ENCODE measurements around the gene NMUR1.

NMUR1 gene

DNA sequence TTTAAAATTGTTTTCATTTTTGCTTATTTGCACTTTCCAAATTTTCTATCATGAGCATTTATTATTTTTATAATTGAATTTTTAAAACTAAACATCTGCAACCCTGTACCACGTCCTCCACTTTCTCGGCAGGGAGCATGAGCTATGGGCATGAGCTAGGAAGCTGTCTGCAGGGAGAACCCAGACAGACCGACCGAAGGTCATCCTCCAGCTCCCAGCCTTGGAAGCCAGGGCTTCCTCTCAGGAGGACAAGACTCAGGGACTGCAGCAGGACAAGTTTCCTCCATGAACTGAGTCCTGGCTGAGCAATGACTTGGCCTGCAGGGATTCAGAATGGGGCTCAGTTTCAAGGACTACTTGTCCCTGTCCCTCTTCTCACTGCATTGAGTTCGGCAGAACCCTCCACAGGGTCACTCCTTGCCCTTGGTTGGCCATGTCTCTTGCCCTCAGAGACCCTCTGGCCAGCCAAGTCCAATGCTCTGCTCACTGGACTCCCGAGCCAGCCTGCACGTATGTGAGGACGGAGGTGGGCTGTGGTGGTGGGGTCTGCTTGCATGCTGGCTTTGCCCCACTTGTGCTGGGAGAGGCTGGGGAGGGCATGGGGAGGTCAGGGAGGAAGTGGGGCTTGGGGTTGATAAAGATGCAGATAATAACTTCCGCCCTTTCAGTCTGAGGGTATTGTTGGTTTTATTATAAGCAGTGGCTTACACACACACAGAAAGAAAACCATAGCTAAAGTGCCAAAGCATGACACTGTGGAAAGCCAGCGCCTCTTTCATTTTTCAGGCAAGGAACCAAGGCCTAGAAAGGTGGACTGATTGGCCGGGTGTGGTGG lies 6.6 kb downstream of the NMUR1 start:
- H3K4me3 ChIP-seq (ENCODE audit: low read length) = no peak overlapping the region

DNA sequence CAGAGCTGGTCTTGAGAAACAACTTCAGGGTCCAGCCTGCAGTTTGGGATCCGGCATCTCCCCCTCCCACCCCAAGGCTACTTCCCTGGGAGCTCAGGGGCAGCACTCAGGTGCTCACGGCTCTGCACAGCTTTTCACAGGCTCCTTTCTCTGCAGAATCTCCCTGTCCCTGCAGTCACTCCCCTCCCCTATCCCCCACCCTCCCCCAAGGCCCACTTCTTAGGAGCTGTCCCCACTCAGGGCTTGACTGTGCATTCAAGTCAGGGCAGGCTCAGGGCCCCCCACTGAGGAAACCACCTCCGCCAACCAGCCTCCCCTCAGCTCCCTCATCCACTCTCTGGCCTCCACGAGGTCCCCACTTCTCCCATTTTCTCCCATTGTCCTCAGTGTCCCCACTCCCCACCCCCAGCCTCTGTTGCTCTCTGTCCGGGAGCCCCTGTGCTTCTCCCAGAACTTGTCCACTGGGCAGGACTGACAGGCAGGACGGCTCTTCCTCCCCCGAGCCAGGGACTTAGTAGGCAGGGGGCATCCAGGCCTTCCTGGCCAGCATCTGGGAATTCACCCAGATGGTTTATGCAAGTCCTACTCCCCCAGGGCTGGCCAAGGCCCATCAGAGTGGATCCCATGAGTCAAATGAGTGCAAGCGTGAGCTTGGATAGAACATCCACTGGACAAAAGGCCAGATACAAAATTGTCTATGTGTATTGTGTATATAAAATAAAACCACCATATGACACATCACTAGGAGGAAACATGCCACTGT lies 7.6 kb downstream of the NMUR1 start:
- peak; percentile 58 for DNase-seq (ENCODE audit: low read depth)
- TF ChIP-seq, protein P1, sequence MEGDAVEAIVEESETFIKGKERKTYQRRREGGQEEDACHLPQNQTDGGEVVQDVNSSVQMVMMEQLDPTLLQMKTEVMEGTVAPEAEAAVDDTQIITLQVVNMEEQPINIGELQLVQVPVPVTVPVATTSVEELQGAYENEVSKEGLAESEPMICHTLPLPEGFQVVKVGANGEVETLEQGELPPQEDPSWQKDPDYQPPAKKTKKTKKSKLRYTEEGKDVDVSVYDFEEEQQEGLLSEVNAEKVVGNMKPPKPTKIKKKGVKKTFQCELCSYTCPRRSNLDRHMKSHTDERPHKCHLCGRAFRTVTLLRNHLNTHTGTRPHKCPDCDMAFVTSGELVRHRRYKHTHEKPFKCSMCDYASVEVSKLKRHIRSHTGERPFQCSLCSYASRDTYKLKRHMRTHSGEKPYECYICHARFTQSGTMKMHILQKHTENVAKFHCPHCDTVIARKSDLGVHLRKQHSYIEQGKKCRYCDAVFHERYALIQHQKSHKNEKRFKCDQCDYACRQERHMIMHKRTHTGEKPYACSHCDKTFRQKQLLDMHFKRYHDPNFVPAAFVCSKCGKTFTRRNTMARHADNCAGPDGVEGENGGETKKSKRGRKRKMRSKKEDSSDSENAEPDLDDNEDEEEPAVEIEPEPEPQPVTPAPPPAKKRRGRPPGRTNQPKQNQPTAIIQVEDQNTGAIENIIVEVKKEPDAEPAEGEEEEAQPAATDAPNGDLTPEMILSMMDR (conservative IDR thresholded peaks at IDR 0.05; ENCODE audit: low read length) = no peak
- no peak overlapping the region for H3K4me3 ChIP-seq (ENCODE audit: low read length)

More for the DNA sequence above, 6.6 kb downstream of the NMUR1 start:
- TF ChIP-seq, protein P1 (conservative IDR thresholded peaks at IDR 0.05; ENCODE audit: low read length) = no peak
- DNase-seq (ENCODE audit: low read depth) = no peak

DNA sequence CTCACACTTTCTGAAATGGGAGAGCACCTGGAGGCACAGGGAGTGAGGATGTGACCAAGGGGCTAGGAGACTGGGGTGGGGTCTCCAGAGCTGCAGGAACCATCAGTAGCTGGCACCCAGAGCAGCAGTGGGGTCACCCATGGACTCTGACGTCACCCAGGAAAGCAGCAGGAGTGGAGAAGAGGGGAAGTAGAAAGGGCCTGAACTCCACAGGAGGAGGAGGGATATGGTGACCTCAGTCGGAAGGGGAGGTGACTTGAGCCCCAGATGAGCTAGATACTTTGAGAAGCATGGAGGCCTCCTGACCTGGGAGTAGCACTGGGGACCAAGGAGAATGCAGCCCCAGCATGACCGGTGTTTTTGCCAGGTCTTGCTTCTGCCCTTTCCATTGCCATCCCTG lies 8.8 kb downstream of the NMUR1 start:
- no peak for DNase-seq (ENCODE audit: low read depth)
- TF ChIP-seq, protein P1 (conservative IDR thresholded peaks at IDR 0.05; ENCODE audit: low read length) = no peak
- H3K4me3 ChIP-seq (ENCODE audit: low read length) = no peak overlapping the region

DNA sequence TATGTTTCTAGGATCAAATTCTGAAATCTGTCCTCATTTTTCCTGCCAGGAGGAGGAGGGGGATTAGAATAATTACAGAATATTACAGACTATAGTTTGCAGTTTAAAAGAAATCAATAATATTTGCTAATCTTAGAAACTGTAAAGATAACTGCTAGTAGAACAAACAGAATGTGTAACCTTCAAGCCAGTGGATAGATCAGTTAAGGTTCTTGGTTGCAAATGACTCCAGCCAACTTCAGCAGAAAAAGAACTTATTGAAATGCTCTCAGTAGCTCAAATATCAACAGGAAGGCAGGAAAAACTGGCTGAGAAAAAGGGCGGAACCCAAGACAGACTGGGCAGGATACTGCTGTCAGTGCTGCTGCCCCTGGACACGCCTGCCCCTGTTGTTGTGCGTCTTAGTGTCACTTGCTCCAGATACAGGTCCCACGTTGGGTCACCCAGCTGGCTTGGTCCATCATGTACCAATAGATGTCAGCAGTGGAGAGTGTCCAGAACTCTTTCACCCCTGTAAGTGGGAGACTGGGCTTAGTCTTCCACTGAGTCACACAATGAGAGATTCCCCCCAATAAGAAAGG lies 10.2 kb downstream of the NMUR1 start:
- DNase-seq (ENCODE audit: low read depth) = no peak
- H3K4me3 ChIP-seq (ENCODE audit: low read length) = no peak overlapping the region
- TF ChIP-seq, protein P1 (conservative IDR thresholded peaks at IDR 0.05; ENCODE audit: low read length) = no peak

DNA sequence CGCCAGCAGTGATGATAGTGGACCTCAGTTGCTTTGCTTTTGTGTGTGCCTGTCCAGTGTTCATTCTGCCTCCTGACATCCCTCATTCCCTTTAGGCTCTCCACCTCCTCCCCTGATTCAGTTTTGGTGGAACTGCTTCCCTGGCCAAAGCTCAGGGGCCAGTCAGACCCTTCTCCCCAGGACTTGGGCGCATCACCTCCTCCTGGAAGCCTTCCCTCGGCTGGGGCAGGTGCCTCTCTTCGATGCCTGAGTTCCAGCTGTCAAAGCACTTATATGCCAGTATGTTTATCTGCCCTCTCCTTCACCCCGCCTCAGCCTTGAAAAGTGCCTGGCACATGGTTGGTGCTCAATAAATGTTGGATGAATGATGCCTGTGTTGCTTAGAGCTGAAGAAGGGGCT lies 11.5 kb downstream of the NMUR1 start:
- TF ChIP-seq, protein P1 (conservative IDR thresholded peaks at IDR 0.05; ENCODE audit: low read length) = no peak
- no peak for DNase-seq (ENCODE audit: low read depth)
- H3K4me3 ChIP-seq (ENCODE audit: low read length) = no peak overlapping the region

DNA sequence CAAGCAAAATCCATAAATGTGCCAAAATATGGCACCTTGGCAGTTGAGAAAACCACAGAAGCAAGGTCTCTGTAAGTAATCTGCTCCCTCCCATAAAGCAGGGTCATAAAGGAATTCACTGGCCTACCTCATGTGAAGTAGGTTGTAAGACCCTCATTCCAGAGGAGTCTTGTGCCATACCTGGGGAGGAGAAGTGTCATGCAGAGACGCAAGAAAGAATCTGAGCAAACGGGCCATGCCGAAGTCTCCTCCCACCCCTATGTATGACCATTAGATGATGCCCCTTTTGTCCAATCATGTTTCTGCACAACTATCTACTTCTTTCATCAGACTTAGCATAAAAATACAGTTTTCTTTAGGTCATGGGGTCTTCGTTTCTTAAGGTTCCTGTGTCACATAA lies 14.6 kb downstream of the NMUR1 start:
- TF ChIP-seq, protein P1 (conservative IDR thresholded peaks at IDR 0.05; ENCODE audit: low read length) = no peak
- H3K4me3 ChIP-seq (ENCODE audit: low read length) = no peak overlapping the region
- DNase-seq (ENCODE audit: low read depth) = no peak
